CD14-positive monocyte (primary cell): ENCODE results near the gene EMC10. TPM values are rescaled to one million over a fixed set of nuclear protein-coding genes. Genes with fewer than 3 reads are reported as not detected.

Experiments used
- DNase-seq, 3 donors: peaks; one replicate each; pipeline ENCODE4 v3.0.0-alpha.2; 2011 to 2022
- H2AFZ ChIP-seq: 2 replicates; pipeline ENCODE4 v1.6.0; 2012; ENCODE audit warnings: mild to moderate bottlenecking, low read depth, low read length, inconsistent platforms; ENCODE audit not compliant: insufficient read depth, poor library complexity, severe bottlenecking
- H3K27ac ChIP-seq, 2 donors: 1 replicate in 1 of 2; 2 replicates in 1 of 2; pipeline ENCODE4 v1.5.1; 2012 to 2013; ENCODE audit warnings: low read length in 2 of 2, control low read depth in 1 of 2, inconsistent platforms in 1 of 2, low read depth in 1 of 2, mild to moderate bottlenecking in 1 of 2
- H3K27me3 ChIP-seq, 2 donors: one replicate each; pipeline versions ENCODE4 v1.6.0 to v1.6.1; 2011 to 2013; ENCODE audit warnings: low read length in 2 of 2; ENCODE audit not compliant: control insufficient read depth in 2 of 2, insufficient read depth in 2 of 2
- H3K36me3 ChIP-seq, 2 donors: replicated peaks in 1 of 2; 1 replicate in 1 of 2; 2 replicates in 1 of 2; pipeline versions ENCODE4 v1.5.1 to v1.6.1; 2012 to 2013; ENCODE audit warnings: low read length in 2 of 2, control low read depth in 1 of 2, inconsistent platforms in 1 of 2, mild to moderate bottlenecking in 1 of 2; ENCODE audit not compliant: insufficient read depth in 2 of 2, control insufficient read depth in 1 of 2
- H3K4me1 ChIP-seq, 2 donors: 1 replicate in 1 of 2; 2 replicates in 1 of 2; pipeline versions ENCODE4 v1.5.1 to v1.6.1; 2012 to 2013; ENCODE audit warnings: low read length in 2 of 2, control low read depth in 1 of 2, inconsistent platforms in 1 of 2, mild to moderate bottlenecking in 1 of 2, moderate library complexity in 1 of 2; ENCODE audit not compliant: insufficient read depth in 2 of 2, control insufficient read depth in 1 of 2
- H3K4me2 ChIP-seq: replicated peaks from 2 replicates; pipeline ENCODE3; 2012; ENCODE audit warnings: low read length, moderate library complexity, mild to moderate bottlenecking; ENCODE audit not compliant: poor library complexity, severe bottlenecking; ENCODE audit errors: extremely low read depth
- H3K4me3 ChIP-seq, 3 experiments: fragments of 200-600 bp in 1 of 3; sonication (generic) in 1 of 3; replicated peaks in 1 of 3; 1 replicate in 2 of 3; 2 replicates in 1 of 3; pipeline ENCODE4 v1.5.1; 2011 to 2013; ENCODE audit warnings: low read length in 3 of 3, mild to moderate bottlenecking in 3 of 3, control low read depth in 2 of 3, low read depth in 2 of 3, inconsistent platforms in 1 of 3, moderate library complexity in 1 of 3
- H3K79me2 ChIP-seq: 2 replicates; pipeline ENCODE4 v1.6.0; 2012; ENCODE audit warnings: mild to moderate bottlenecking, control low read depth, inconsistent platforms, low read length, moderate library complexity; ENCODE audit not compliant: insufficient read depth
- H3K9ac ChIP-seq: 2 replicates; pipeline ENCODE4 v1.6.0; 2017; ENCODE audit warnings: low read length, mild to moderate bottlenecking; ENCODE audit not compliant: insufficient read depth, poor library complexity, severe bottlenecking
- H3K9me3 ChIP-seq, 2 donors: replicated peaks in 1 of 2; 1 replicate in 1 of 2; 2 replicates in 1 of 2; pipeline versions ENCODE4 v1.5.1 to v1.6.1; 2012 to 2013; ENCODE audit warnings: low read length in 2 of 2, control low read depth in 1 of 2; ENCODE audit not compliant: control insufficient read depth in 1 of 2, insufficient read depth in 1 of 2
- H4K20me1 ChIP-seq: 2 replicates; pipeline ENCODE4 v1.6.0; 2012; ENCODE audit warnings: mild to moderate bottlenecking, low read length, control low read depth, moderate library complexity; ENCODE audit not compliant: insufficient read depth
- H3K27ac Mint-ChIP-seq, 7 donors: one replicate each; pipeline ENCODE4 v1.8.0; 2020; ENCODE audit warnings: mild to moderate bottlenecking in 7 of 7, mixed read lengths in 7 of 7, moderate library complexity in 6 of 7, inconsistent platforms in 2 of 7
- H3K27me3 Mint-ChIP-seq, 3 donors: one replicate each; pipeline ENCODE4 v1.8.0; 2021 to 2022; ENCODE audit warnings: low read depth in 3 of 3, mild to moderate bottlenecking in 3 of 3, mixed read lengths in 3 of 3, moderate library complexity in 3 of 3, inconsistent platforms in 1 of 3
- H3K36me3 Mint-ChIP-seq, 2 donors: one replicate each; pipeline ENCODE4 v1.8.0; 2020; ENCODE audit warnings: mixed read lengths in 2 of 2, inconsistent platforms in 1 of 2, mild to moderate bottlenecking in 1 of 2
- H3K4me1 Mint-ChIP-seq: one replicate; pipeline ENCODE4 v1.8.0; 2020; ENCODE audit warnings: mild to moderate bottlenecking, mixed read lengths
- H3K4me3 Mint-ChIP-seq, 2 donors: one replicate each; pipeline ENCODE4 v1.8.0; 2020; ENCODE audit warnings: mild to moderate bottlenecking in 2 of 2, mixed read lengths in 2 of 2, moderate library complexity in 1 of 2
- H3K9me3 Mint-ChIP-seq, 7 donors: one replicate each; pipeline ENCODE4 v1.8.0; 2020 to 2022; ENCODE audit warnings: mixed read lengths in 7 of 7, mild to moderate bottlenecking in 6 of 7, moderate library complexity in 6 of 7, inconsistent platforms in 2 of 7
- whole genome bisulfite sequencing: methylation state at CpG from one replicate; pipeline ENCODE4 v1.1.5; 2013; ENCODE audit warnings: missing lambda C conversion rate; ENCODE audit not compliant: insufficient coverage; 5-methylcytosine and 5-hydroxymethylcytosine counted together
- intact Hi-C, 2 donors: fragments of 100-400 bp; cut with micrococcal nuclease; formaldehyde crosslinking; loops; one replicate each; pipeline versions ENCODE4 v1.15.0 to v1.15.1; 2023
- polyA plus RNA-seq, 3 donors: library from polyadenylated mRNA; depleted of rRNA in 1 of 3; unstranded in 2 of 3; stranded (reverse) in 1 of 3; fragments of 300-500 nt in 2 of 3; fragments of >200 nt in 1 of 3; fragmentation: Illumina TruSeq in 2 of 3; gene quantifications; 1 replicate in 2 of 3; 2 replicates in 1 of 3; pipeline ENCODE4 v1.2.3, GENCODE V29; 2012 to 2021
- TF ChIP-seq, protein P1 (sequence below): fragments of 200-600 bp; IDR thresholded peaks from one replicate; pipeline ENCODE4 v1.8.0; 2022; ENCODE audit warnings: antibody characterized with exemption, mild to moderate bottlenecking

Gene EMC10
- polyA plus RNA-seq, 3 donors, result 8.5 to 50.4 (median 9.3) TPM

DNA sequence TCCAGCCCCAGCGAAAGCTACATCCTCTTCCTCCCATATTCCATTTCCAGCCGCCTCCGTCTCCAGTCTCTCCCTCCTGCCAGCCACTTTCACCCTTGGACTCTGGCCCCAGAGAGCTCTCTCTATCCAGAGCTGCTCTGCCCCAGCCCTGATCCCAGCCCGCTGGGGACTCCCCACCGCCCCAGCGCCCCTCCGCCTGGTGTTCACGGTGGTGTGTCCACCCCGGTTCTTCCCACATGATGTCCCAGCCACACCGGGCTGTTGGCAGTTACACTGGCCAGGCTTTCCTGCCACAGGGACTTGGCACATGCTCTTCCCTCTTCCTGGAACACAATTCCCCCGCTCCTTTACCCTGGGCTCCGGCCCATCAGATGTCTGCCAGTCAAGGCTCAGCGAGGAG lies 11.3 kb upstream of the EMC10 start:
- Histone ChIP-seq H3K9ac (no peak overlapping the region), H4K20me1 (no peaks in the 10 kb centered on the region), H3K4me2 (no peak overlapping the region), H3K36me3 (no peaks in the 10 kb centered on the region), H3K9me3 (no peaks in the 10 kb centered on the region), H2AFZ (no peak overlapping the region), H3K4me3 (no peak overlapping the region), H3K27ac (no peak overlapping the region), H3K4me1 (no peaks in the 10 kb centered on the region), H3K27me3 (peaks cover 0 to 2% of the 10 kb centered on the region in 2 donors), H3K79me2 (no peaks in the 10 kb centered on the region)
- H3K9me3 Mint-ChIP-seq, result no peaks in the 10 kb centered on the region
- WGBS, result 94% methylated on average over 13 of the region's 13 CpGs
- peaks cover 1% of the 10 kb centered on the region for H3K4me1 Mint-ChIP-seq
- intact Hi-C loops, result no loop called here
- H3K27me3 Mint-ChIP-seq, result peaks cover 5 to 14% (median 10%) of the 10 kb centered on the region in 3 donors
- no peaks in the 10 kb centered on the region for H3K36me3 Mint-ChIP-seq
- no peak overlapping the region for H3K4me3 Mint-ChIP-seq
- TF ChIP-seq, protein P1, sequence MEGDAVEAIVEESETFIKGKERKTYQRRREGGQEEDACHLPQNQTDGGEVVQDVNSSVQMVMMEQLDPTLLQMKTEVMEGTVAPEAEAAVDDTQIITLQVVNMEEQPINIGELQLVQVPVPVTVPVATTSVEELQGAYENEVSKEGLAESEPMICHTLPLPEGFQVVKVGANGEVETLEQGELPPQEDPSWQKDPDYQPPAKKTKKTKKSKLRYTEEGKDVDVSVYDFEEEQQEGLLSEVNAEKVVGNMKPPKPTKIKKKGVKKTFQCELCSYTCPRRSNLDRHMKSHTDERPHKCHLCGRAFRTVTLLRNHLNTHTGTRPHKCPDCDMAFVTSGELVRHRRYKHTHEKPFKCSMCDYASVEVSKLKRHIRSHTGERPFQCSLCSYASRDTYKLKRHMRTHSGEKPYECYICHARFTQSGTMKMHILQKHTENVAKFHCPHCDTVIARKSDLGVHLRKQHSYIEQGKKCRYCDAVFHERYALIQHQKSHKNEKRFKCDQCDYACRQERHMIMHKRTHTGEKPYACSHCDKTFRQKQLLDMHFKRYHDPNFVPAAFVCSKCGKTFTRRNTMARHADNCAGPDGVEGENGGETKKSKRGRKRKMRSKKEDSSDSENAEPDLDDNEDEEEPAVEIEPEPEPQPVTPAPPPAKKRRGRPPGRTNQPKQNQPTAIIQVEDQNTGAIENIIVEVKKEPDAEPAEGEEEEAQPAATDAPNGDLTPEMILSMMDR, result no peak
- DNase-seq, result no peak
- H3K27ac Mint-ChIP-seq, result no peak overlapping the region

DNA sequence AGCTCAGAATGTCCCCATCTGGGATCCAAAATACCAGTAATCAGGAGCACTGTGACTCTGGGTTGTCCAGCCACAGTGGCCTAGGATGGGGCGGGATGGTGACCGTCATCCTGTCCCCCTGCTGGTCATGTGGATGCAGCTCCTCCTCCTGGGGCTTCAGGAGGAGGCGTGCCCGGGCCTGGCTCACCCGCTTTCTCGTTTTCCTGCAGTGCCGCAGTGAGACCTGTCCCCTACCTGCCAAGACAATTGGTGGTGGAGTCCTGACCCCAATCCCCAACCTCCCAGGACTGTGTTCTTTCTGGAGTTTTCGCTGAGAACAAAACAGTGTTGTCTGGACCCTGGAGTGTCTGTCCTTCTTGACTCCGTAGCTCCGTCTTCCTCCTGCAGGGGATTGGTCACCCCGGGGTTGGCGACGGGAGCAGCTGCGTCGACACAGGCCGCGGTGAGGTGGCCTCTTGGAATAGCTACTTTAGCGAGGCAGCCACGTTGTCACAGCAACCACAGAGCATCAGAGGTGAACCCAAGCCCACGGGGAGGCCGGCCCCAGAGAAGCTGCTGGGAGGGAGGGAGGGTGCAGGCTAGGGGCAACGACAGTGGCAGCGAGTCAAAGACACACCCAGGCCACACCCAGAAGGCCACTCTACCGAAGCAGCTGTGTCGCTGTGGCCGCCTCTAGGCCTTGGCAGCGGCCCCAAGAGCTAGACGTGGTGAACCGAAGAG lies 10.2 kb upstream of the EMC10 start:
- H3K4me1 ChIP-seq, result no peaks in the 10 kb centered on the region
- peaks cover 0 to 2% (median 0%) of the 10 kb centered on the region in 7 donors for H3K9me3 Mint-ChIP-seq
- H3K4me1 Mint-ChIP-seq, result no peaks in the 10 kb centered on the region
- H3K27me3 Mint-ChIP-seq, result peaks cover 3 to 8% (median 6%) of the 10 kb centered on the region in 3 donors
- H3K79me2 ChIP-seq, result no peaks in the 10 kb centered on the region
- no peak overlapping the region for H3K27ac Mint-ChIP-seq
- TF ChIP-seq, protein P1, result no peak
- intact Hi-C loops, result no loop called here
- no peak overlapping the region for H3K4me2 ChIP-seq
- H3K4me3 Mint-ChIP-seq, result no peak overlapping the region
- no peaks in the 10 kb centered on the region for H3K36me3 ChIP-seq
- no peaks in the 10 kb centered on the region for H4K20me1 ChIP-seq
- no peak overlapping the region for H3K27ac ChIP-seq
- no peaks in the 10 kb centered on the region for H3K27me3 ChIP-seq
- 83% methylated on average over 21 of the region's 29 CpGs for WGBS
- H2AFZ ChIP-seq, result no peak overlapping the region
- H3K36me3 Mint-ChIP-seq, result no peaks in the 10 kb centered on the region
- no peak overlapping the region for H3K4me3 ChIP-seq
- DNase-seq, result no peak
- H3K9ac ChIP-seq, result no peak overlapping the region
- no peaks in the 10 kb centered on the region for H3K9me3 ChIP-seq
